GM21529 (cell line): ENCODE data around the gene NUDT1.

ENCODE experiments used
- ATAC-seq: cut with Tn5 transposase; IDR thresholded peaks from one replicate; pipeline ENCODE4 v1.9.1; 2021; ENCODE audit not compliant: unreplicated experiment

Gene NUDT1

DNA sequence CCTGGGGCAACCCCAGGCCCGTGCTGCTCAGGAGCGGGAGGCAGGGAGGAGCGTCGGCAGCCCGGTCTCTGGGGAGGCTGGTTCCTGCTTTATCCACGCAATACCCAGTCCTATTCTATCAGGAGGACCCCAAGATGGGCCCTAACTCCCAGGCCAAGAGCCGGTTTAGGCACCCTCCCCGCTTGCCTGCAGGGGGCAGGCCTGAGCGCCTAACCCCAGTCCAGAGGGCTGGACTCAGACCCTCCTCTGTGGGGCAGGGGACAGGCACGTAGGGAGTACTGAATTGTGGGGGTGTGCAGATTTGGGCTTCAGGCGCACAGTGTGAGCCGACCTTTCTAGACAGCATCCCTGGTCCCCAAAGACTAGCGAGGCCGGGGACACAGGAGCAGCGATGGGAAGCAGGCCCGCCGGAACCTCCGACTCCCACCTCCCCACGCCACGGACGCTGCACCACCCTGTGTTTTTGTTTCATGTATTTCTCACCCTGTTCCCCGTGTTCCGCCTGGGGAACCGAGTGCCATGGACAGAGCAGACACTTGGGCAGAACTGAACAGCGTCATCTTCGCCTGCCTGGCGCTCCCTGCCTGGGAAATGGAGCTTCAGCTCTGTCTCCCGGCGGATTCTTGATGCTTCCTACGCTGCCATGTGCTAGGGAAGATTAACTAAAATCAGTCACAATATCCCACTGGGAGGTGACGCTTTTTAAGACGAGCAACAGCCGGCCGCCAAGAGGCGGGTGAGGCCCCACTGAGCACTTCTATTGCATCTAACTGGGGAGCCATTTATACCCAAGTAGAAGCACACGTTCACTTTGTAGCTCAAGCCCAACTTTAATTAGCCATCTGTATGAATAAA, 5.3 kb downstream of the NUDT1 start:
- ATAC-seq = no peak

GRCh38 chr7:2248984-2249694, 7.1 kb downstream of the NUDT1 start:
- peak; percentile 61 for ATAC-seq

DNA sequence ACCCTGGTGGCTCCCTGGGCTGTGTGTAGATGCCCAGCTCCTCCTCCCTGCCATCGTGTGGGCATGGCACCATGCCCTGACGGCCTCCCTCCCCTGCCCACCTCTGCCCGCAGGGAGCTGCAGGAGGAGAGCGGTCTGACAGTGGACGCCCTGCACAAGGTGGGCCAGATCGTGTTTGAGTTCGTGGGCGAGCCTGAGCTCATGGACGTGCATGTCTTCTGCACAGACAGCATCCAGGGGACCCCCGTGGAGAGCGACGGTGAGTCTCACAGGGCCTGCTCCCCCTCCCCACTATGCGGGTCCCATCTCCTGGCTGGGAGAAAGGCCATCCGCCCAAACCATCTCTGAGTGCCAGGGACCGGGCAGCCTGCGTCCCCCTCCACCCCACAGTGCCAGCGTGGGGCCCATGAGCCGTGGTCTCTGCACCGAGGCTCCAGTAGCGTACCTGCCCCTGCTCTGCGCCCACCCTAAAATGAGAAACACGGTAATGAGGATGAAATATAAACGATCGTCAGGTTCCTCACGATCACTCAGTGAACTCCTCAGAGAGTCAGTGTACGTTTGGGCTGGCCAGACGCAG, 7.8 kb downstream of the NUDT1 start:
- no peak for ATAC-seq

- ATAC-seq = no peak
Observed at GRCh38 chr7:2251381-2251780, 9.4 kb downstream of the NUDT1 start.

GRCh38 chr7:2251841-2252771, 10.1 kb downstream of the NUDT1 start:
- ATAC-seq = no peak

DNA sequence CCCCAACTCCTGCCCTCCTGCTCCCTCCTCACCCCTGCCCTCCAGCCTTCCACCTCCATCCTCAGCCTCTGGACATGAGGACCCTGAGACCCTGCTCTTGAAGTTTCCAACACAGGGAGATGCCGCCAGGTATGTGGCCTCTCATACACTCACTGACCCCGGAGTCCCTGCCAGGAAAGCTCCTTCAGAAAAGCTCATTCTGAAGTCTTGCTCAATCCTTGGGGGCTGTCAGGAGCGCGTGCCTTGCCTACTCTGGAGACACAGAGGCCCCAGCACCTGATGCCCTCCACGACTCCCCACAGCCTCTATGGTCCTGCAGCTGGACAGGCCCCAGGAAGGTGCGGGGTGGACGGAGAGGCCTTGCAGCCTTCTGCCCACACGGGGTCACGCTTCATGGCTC, 11.0 kb downstream of the NUDT1 start:
- no peak for ATAC-seq

DNA sequence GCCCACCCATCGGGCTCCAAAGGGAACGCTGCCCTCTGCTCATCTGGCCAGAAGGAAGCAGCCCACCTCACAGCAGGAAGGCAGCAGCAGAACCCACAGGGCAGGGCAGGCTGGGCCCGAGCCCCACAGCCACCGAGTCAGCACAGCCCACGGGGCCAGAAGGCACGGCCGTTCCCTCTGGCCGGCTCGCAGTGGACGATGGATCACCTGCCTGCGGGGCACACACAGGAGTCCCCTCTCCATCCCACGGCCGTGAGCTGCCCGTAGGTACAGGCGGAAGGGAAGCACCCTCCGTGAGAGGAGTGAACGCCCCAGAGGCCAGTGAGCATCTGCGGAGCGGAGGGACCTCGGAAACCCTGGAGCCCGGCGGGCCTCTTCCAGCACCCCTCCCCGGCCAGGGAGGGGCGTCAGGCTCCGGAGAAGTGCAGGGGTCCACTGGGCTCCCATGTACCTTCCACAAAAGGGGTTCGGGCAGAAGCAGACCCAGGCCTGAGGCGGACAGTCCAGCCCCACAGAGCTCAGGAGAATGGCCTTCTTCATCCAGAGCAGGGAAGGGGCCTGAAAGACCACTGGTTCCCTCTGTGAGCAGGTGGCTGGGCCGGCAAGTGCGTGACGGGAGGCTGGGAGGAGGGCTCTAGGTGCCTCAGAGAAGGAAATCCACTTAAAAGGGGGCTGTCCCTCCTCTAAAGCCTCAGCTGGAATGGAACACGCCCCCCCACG, 11.7 kb downstream of the NUDT1 start:
- ATAC-seq = no peak

- no peak for ATAC-seq
Observed at GRCh38 chr7:2254429-2255144, 12.6 kb downstream of the NUDT1 start.

DNA sequence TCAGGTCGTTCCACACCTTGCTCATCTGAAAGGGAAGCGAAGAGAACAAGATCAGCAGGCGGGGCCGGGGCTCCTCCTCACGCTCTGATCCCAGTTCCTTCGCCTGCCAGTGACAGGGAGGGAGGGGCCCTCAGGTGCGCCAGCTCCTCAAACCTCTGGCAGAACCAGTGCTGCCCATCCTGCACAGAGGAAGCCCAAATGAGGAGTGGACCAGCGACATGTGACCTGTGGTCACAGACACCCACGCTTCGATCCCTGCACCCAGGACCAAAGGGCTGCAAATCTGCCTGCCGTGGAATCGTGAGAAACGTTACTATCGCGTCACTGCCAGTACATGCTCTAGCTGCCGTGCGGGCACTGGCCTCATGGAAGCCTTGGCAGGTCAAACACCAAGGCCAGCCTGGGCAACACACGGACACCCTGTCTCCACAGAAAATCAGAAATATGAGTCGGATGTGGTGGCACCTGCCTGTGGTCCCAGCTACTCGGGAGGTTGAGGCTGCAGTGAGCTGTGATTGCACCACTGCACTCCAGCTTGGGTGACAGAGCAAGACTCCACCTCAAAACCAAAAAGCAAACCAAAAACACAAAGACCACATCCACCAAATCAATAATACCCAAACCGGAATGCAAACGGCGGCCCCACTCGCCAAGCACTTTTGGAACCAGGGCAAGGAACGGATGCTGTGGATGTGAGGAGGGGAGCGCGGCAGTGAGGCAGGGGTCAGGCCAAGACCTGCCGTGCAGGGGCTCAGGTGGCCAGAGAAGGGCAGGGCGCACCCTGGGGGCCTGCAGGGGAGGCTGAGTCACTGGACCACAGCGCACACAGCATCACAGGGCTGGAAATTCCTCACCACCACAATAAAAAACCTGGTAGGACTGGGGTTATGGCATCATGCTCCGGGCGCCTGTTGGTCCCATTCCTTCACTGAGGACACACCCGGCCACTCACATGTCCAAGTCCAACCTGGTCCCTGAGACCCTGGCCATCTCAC, 13.4 kb downstream of the NUDT1 start:
- no peak for ATAC-seq

DNA sequence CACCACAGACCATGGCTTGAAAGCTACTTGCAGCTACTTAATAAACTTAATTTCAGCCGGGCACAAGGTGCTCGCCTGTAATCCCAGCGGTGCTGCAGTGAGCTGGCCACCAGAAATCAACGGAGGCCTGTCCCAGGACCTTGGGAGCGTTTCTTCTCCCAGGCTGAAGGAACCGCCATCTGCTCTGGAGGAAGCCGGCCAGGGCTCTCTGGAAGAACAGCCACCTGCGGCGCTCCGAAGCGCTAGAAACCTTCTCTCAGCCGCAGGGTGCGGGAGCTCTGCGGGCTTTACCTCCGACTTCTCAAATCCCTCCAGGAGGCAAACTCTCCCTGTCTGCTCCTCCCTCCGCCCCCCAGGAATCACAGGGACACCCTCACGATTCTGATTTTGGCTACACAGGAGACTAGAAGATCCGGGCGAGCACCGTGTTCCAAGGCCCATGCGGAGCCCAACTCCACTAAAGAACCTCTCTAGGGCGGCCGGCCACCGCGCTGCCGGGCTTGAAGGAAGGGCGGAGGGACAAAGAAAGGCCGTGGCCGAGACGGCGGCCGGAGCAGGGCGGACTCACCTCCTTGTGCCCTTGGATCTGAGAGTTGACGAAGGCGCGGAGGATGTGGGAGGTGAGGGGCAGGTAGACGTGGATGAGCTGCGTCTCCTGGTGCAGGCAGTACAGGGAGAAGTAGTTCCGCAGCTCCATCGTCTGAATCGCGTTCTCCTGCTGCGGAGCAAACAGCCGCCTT, 14.4 kb downstream of the NUDT1 start:
- no peak for ATAC-seq

GRCh38 chr7:2257046-2257551, 15.1 kb downstream of the NUDT1 start:
- ATAC-seq = no peak

DNA sequence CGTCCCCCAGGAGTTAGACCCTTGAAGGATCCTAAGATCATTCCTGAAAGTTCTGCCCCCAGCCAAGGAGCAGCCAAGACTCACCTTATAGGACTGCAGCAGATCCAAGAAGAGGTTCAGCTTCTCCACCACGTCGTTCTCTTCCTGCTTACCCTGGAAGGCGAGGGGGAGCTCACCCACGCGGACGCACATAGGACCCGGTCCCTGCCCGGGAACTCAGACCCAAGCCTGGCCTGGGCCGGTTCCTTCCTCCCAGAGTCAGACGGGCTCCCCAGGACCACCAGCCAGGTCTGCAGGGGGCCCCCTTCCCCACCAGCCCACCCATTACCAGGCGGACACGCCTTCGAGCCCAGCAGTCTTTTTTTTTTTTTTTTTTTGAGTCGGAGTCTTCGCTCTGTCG, 15.6 kb downstream of the NUDT1 start:
- ATAC-seq = no peak

GRCh38 chr7:2258661-2259365, 16.8 kb downstream of the NUDT1 start:
- peak; percentile 78 for ATAC-seq

- ATAC-seq = no peak
Observed at GRCh38 chr7:2259480-2259879, 17.5 kb downstream of the NUDT1 start.

DNA sequence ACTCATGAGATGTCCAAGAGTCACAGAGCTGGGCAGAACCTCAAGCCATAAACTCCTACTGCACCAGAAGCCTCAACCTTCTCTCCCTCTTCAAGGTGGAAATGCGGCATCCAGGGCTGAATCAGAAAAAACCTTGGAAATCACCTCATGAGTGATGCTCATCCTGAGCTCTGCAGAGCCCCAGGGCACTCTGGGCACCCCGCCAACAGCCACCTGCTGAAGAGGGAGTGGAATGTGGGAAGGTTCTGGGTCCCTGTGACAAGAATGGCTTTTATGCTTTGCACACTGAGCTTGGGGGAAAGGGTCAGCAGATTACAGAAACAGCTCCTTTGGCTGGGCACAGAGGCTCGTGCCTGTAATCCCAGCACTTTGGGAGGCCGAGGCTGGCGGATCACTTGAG, 18.8 kb downstream of the NUDT1 start:
- no peak for ATAC-seq

- ATAC-seq = no peak
Observed at GRCh38 chr7:2261611-2262010, 19.6 kb downstream of the NUDT1 start.

DNA sequence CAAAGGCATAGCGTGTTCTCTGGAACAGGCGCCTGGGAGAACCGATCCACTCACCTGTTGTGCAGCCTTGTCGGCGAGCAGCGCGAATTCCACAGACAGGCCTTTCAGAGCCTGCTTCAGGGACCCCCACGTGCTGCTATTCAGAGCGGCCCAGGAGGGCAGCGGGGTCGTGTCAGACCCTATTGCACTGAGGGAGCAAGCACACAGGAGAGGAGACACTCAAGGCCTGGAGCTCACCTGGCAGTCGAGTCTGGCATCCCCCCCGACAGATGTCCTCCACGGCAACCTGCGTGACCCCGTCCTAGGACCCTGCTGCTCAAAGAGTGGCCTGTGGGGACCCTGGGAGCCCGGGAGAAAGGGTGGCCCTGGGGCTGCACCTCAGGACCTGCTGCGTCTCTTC, 21.1 kb downstream of the NUDT1 start:
- ATAC-seq = no peak
